ENCODE measurements around the gene PF4V1. TPM values are rescaled to one million over a fixed set of nuclear protein-coding genes. Genes with fewer than 3 reads are reported as not detected.
A peak's percentile ranks its signal among the peaks of the same experiment; 100 is the strongest.

The PF4V1 gene
- total RNA-seq, 6 experiments from 2014 or later, result not detected

DNA sequence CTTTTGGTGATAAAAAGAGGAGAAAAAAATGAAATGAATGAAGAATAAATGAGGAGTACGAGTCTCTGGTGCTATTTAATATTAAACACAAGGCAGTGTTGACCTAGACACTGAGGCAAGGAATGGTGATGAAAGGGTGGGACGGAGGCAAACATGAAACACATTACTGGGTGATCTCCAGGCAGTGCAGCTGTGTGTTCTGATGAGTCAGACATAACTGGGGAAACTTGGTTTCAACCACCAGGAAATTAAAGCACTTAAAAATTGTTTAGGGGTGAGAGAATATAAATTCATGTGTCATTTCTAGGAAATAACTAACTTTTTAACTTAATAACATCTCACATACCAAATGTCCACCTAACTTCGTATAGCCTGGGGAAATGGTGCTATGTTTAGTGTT is 36.3 kb upstream of the PF4V1 start:
- WGBS (ENCODE audit: insufficient coverage, low coverage, low lambda C conversion rate, missing lambda C conversion rate), result 60% methylated on average over 3 of the region's 3 CpGs
- Histone ChIP-seq H3K9me3 (no peaks in the 10 kb centered on the region), H3K4me3 (no peak overlapping the region), H3K4me1 (no peaks in the 10 kb centered on the region), H3K27ac (no peak overlapping the region), H3K27me3 (no peaks in the 10 kb centered on the region), H3K36me3 (no peaks in the 10 kb centered on the region)
- ATAC-seq, result peak in 1 of 4 donors; percentile 80
- TF ChIP-seq POLR2A (IDR thresholded peaks at IDR 0.05) (no peak), CTCF (IDR thresholded peaks at IDR 0.05) (no peak)
- intact Hi-C loops (cut with DNase I), result no loop called here
- DNase-seq, result no peak

DNA sequence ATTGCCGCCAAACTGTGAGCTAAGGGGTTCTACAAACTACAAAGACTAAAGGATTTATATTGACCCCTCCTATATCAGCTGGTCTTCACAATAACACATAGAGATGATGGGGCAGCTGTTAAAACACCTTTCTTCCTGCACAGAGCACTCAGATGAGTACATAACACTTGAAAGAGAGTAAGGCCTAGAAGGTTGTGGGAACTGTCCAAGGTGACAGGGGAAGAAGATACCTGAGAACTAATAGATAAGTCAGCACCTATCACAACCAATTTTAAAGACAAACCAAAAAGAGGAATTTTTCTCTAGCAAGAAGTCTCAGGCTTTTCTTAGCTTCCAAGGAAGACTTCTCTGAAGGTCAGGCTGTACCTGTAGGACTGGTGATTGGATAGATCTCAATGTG is 35.8 kb upstream of the PF4V1 start:
- TF ChIP-seq POLR2A (IDR thresholded peaks at IDR 0.05) (no peak), CTCF (IDR thresholded peaks at IDR 0.05) (no peak)
- 80% methylated on average over 1 of the region's 1 CpG for WGBS (ENCODE audit: insufficient coverage, low coverage, low lambda C conversion rate, missing lambda C conversion rate)
- DNase-seq, result no peak
- Histone ChIP-seq H3K27me3 (no peaks in the 10 kb centered on the region), H3K36me3 (no peaks in the 10 kb centered on the region), H3K9me3 (no peaks in the 10 kb centered on the region), H3K27ac (no peak overlapping the region), H3K4me3 (no peak overlapping the region), H3K4me1 (no peaks in the 10 kb centered on the region)
- intact Hi-C loops (cut with DNase I), result no loop called here
- no peak for ATAC-seq

DNA sequence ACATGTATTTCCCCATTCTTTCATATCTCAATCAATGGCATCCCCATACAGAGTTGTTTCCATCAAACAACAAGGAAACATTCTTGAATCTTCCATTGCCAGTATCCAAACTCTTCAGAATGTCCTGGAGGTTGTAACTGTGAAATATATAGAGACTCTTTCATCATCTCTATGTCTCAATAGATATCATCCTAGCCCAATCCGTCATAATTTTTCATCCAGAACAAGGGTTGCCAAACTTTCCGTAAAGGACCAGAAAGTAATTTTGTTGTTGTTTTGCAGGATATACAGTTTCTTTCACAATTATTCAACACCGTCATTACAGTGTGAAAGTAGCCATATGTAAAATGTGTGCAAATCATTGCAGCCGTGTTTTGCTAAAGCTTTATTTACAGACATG is 31.8 kb upstream of the PF4V1 start:
- H3K36me3 ChIP-seq, result no peaks in the 10 kb centered on the region
- WGBS (ENCODE audit: insufficient coverage, low coverage, low lambda C conversion rate, missing lambda C conversion rate), result 77% methylated on average over 4 of the region's 4 CpGs
- no peak overlapping the region for H3K4me3 ChIP-seq
- ATAC-seq, result no peak
- H3K27me3 ChIP-seq, result no peaks in the 10 kb centered on the region
- H3K4me1 ChIP-seq, result no peaks in the 10 kb centered on the region
- no peak for DNase-seq
- H3K27ac ChIP-seq, result no peak overlapping the region
- intact Hi-C loops (cut with DNase I), result no loop called here
- no peaks in the 10 kb centered on the region for H3K9me3 ChIP-seq
- TF ChIP-seq CTCF (IDR thresholded peaks at IDR 0.05), result no peak
- TF ChIP-seq POLR2A (IDR thresholded peaks at IDR 0.05), result no peak

GRCh38 chr4:73822389-73822788 is 30.7 kb upstream of the PF4V1 start:
- no peak overlapping the region for H3K27ac ChIP-seq
- DNase-seq (no peak), ATAC-seq (no peak)
- no peaks in the 10 kb centered on the region for H3K4me1 ChIP-seq
- H3K27me3 ChIP-seq, result no peaks in the 10 kb centered on the region
- no peaks in the 10 kb centered on the region for H3K9me3 ChIP-seq
- no peaks in the 10 kb centered on the region for H3K36me3 ChIP-seq
- H3K4me3 ChIP-seq, result no peak overlapping the region
- 60% methylated on average over 3 of the region's 3 CpGs for WGBS (ENCODE audit: insufficient coverage, low coverage, low lambda C conversion rate, missing lambda C conversion rate)
- TF ChIP-seq CTCF (IDR thresholded peaks at IDR 0.05), result no peak
- TF ChIP-seq POLR2A (IDR thresholded peaks at IDR 0.05), result no peak
- intact Hi-C loops (cut with DNase I), result no loop called here

DNA sequence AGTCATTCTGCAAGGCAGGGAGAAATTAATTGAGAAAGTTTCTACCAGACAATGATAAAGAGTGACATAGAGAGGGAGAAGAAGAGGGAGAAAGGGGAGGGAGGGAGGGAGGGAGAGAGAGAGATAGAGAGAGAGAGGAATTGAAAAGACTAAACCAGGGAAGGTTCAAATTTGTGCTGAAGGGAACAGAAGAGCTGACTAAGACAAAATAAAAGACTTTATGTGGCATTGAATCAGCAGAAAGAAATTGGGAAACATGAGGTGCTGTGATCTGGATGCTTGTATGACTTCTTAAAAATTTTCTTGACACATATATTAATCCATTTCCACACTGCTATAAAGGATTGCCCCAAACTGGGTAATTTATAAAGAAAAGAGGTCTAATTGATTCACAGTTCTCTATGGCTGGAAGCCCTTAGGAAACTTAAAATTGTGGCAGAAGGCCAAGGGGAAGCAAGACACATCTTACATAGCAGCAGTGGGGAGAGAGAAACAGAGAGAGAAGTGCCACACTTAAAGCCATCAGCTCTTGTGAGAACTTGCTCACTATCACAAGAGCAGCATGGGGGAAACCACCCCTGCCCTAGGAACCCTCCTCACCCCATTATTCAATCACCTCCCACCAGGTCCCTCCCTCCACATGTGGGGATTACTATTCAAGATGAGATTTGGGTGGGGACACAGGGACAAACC is 30.1 kb upstream of the PF4V1 start:
- no peaks in the 10 kb centered on the region for H3K36me3 ChIP-seq
- no peak overlapping the region for H3K4me3 ChIP-seq
- TF ChIP-seq CTCF (IDR thresholded peaks at IDR 0.05) (no peak), POLR2A (IDR thresholded peaks at IDR 0.05) (no peak)
- intact Hi-C loops (cut with DNase I), result no loop called here
- no peaks in the 10 kb centered on the region for H3K27me3 ChIP-seq
- no peaks in the 10 kb centered on the region for H3K4me1 ChIP-seq
- ATAC-seq (peak in 3 of 4 donors; percentile 20 to 52 (median 45)), DNase-seq (no peak)
- H3K27ac ChIP-seq, result no peak overlapping the region
- H3K9me3 ChIP-seq, result no peaks in the 10 kb centered on the region

All from right lobe of liver (tissue), 6 donors.